GM13977 (cell line): ENCODE measurements around the gene COX19.

ENCODE experiments used
- DNase-seq: peaks from one replicate; pipeline ENCODE4 v3.0.0; 2012; ENCODE audit warnings: low spot score
- in situ Hi-C: fragments of 300-500 bp; cut with MboI; formaldehyde crosslinking; loops from one replicate; pipeline ENCODE4 v1.12.0; 2022; ENCODE audit warnings: low sequenced_read_pairs, low pct_unique_long_range_greater_than_20kb, mixed read lengths, inconsistent platforms; ENCODE audit not compliant: unreplicated experiment
- TF ChIP-seq, protein P1 (sequence below): IDR thresholded peaks from 2 replicates; pipeline ENCODE4 v1.5.1; 2012; ENCODE audit warnings: mild to moderate bottlenecking, control low read depth; ENCODE audit not compliant: insufficient read depth; ENCODE audit errors: extremely low read depth, missing control alignments

The COX19 gene

DNA sequence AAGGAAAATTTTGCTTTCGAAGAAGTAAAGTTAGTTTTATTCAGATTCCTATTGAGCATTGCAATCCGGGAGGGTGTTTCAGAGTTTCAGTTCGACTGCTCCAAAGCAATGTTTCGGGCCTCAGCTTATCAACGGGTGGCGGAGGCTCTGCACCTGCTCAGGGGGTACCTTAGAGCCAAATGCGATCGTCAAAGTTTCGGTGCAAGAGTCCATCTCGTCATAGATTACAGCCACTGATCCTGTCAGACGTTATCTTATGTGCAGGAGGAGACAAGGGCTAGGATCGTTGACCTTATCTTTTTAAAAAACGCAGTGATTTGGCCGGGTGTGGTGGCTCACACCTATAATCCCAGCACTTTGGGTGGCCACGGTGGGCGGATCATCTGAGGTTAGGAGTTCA lies 3.8 kb upstream of the COX19 start:
- DNase-seq = no peak
- in situ Hi-C loops = no loop called here
- TF ChIP-seq, protein P1, sequence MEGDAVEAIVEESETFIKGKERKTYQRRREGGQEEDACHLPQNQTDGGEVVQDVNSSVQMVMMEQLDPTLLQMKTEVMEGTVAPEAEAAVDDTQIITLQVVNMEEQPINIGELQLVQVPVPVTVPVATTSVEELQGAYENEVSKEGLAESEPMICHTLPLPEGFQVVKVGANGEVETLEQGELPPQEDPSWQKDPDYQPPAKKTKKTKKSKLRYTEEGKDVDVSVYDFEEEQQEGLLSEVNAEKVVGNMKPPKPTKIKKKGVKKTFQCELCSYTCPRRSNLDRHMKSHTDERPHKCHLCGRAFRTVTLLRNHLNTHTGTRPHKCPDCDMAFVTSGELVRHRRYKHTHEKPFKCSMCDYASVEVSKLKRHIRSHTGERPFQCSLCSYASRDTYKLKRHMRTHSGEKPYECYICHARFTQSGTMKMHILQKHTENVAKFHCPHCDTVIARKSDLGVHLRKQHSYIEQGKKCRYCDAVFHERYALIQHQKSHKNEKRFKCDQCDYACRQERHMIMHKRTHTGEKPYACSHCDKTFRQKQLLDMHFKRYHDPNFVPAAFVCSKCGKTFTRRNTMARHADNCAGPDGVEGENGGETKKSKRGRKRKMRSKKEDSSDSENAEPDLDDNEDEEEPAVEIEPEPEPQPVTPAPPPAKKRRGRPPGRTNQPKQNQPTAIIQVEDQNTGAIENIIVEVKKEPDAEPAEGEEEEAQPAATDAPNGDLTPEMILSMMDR = no peak

DNA sequence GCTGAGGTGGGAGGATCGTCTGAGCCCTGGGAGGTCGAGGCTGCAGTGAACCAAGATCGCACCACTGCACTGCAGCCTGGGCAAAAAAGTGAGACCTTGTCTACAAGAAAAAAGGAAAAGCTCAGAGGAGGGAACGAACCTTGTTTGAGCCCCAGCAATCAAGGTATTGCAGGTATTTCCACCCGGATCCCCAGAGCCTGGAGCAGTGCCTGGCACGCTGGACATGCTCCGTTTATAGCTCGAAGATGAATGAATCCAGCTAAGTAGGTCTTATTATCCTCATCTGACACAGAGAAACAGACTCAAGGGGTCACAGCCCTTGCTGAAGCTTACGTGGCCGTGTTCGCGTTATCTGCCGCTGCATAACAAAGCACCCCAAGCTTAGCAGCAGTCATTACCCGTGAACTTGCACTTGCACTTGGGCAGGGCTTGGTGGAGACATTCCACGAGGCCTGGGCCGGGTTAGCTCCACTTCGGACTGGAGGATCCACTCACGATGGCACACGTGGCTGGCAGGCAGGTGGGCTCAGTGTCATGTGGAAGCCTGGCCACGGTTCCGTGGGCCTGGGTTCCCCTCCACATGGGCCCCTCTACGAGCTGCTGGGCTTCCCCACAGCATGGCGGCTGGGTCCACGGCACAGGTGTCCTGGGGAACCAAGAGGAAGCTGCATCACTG lies 3.2 kb upstream of the COX19 start:
- in situ Hi-C loops = no loop called here
- TF ChIP-seq, protein P1 = no peak
- no peak for DNase-seq

DNA sequence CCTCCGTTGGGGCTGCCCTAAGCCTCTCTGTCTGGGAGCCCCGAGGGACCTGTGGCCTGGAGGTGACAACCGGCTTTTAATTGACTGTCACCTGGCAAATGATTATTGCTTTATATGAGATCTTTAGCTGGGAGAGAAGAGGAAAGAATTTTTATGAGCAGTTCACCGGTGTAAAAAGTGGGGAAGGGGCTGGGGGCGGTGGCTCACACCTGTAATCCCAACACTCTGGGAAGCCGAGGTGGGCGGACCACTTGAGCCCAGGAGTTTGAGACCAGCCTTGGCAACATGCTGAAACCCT lies 2.6 kb upstream of the COX19 start:
- no peak for DNase-seq
- in situ Hi-C loops = no loop called here
- TF ChIP-seq, protein P1 = no peak

DNA sequence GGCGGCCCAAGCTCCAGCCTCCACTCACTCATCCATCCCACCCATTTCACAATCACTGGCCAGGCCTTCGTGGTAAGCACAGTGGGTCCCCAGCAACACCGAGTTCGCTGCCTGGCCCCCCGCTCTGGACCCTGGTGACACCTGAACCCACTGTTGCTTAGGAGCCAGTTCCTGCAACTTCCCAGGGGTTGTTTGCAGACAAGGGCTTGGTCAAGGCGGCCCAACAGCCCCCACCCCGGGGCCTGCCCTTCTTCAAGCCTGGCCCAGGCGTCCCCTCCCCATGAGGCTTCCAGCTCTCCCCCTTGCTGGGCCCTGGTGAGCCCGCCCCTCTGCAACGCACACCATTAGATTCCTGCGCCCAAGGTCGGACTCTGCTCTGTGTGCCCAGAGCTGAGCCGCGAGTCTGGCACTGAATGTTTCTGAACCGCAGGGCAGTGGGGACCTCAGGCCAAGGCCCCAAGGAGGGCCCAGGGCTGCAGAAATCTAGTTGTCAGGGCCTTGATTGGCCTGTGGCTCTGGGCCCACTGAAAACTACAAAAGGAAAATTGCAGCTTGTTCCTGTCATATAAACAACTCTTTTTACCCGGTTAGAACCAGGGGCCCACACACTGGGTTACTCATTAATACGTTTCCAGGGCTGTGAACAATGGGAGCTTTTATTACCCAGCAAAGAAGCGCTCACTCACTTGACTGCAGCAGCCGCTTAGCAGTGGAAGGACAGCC lies 2.1 kb upstream of the COX19 start:
- peak; percentile 66 for DNase-seq
- in situ Hi-C loops = no loop called here
- TF ChIP-seq, protein P1 = no peak

DNA sequence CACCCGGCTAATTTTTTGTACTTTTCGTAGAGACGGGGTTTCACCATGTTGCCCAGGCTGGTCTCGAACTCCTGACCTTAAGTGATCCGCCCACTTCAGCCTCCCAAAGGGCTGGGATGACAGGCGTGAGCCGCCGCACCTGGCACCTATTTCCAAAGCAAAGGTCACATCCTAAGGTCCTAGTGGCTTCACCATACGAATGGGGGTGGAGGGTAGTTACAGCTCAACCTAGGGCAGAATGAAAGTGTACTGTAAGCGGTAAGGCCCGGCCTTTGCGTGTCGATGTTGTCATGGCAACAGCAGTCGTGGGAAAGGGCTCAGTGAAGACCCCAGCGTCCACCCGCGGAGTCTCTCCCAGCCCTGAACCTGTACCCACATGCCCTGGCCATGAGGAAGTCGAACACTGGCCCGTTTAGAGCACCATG lies 1.6 kb upstream of the COX19 start:
- TF ChIP-seq, protein P1 = no peak
- no peak for DNase-seq
- in situ Hi-C loops = no loop called here

DNA sequence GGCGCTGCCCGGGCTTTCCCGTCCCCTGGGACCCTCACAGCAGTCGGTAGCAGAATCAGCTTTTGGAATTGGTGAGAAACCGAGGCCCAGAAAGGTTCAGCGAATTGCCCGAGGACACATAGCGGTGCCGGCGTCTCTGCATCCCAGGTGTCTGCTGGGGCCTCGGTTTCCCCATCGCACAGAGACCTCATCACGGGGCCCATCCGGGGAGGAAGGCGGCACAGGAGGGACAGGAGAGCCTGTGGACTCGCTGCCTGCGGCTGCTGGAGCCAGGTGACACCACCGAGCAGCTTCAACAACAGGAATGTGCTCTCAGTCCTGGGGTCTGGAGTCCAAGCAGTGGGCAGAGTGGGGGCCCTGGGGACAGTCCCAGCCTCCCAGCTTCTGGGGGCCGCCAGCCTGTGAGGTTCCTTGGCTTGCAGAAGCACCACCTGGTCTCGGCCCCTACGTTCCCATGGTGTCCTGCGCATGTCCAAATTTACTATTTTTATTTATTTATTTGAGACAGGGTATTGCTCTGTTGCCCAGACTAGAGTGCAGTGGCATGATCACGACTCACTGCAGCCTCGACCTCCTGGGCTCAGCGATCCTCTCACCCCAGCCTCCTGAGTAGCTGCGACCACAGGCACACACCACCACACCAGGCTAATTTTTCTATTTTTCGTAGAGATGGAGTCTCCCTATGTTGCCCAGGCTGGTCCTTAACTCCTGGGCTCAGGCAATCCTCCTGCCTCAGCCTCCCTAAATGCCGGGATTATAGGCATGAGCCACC lies 539 bp upstream of the COX19 start:
- TF ChIP-seq, protein P1 = no peak
- DNase-seq = no peak
- in situ Hi-C loops = no loop called here
